ENCODE measurements around the gene TNS4. TPM values are rescaled to one million over a fixed set of nuclear protein-coding genes. Genes with fewer than 3 reads are reported as not detected.

The TNS4 gene
- polyA plus RNA-seq, 1 experiment = 0.07 TPM

GRCh38 chr17:40538936-40539705 is 37.7 kb upstream of the TNS4 start:
- no peak for DNase-seq (ENCODE audit: low read depth, low spot score)
- no peak overlapping the region for H3K4me3 ChIP-seq (ENCODE audit: low read depth, low read length)
- H3K27me3 ChIP-seq (ENCODE audit: control insufficient read depth, insufficient read depth, low read length) = no peaks in the 10 kb centered on the region
- ChIA-PET CTCF (interaction anchor here (0.6 to 13.7 kb wide), 7 partner anchors 20 to 265 kb away, joined by 3 to 174 read pairs (median 3); no protein-coding TSS in a partner anchor), POLR2A (interaction anchor here (7.5 kb wide), 1 partner anchor 11 kb away, joined by 64 read pairs; no protein-coding TSS in a partner anchor)
- H3K9me3 ChIP-seq (ENCODE audit: control insufficient read depth, insufficient read depth, low read length) = no peaks in the 10 kb centered on the region
- no peak for TF ChIP-seq CTCF (IDR thresholded peaks at IDR 0.05; ENCODE audit: low read depth, low read length)
- H3K27ac ChIP-seq (ENCODE audit: low read depth, low read length) = peak overlapping the region; percentile 39

GRCh38 chr17:40538019-40538935 is 36.9 kb upstream of the TNS4 start:
- DNase-seq (ENCODE audit: low read depth, low spot score) = no peak
- Histone ChIP-seq H3K27me3 (ENCODE audit: control insufficient read depth, insufficient read depth, low read length) (no peaks in the 10 kb centered on the region), H3K27ac (ENCODE audit: low read depth, low read length) (peak overlapping the region; percentile 39), H3K9me3 (ENCODE audit: control insufficient read depth, insufficient read depth, low read length) (no peaks in the 10 kb centered on the region), H3K4me3 (ENCODE audit: low read depth, low read length) (no peak overlapping the region)
- POLR2A ChIA-PET = interaction anchor here (0.6 to 7.5 kb wide), 4 partner anchors 11 to 149 kb away, joined by 3 to 64 read pairs (median 5); no protein-coding TSS in a partner anchor
- TF ChIP-seq CTCF (IDR thresholded peaks at IDR 0.05; ENCODE audit: low read depth, low read length) = no peak
- CTCF ChIA-PET = interaction anchor here (0.6 to 13.7 kb wide), 6 partner anchors 21 to 184 kb away, joined by 3 to 174 read pairs (median 4); no protein-coding TSS in a partner anchor

- ChIA-PET POLR2A (interaction anchor here (0.6 to 7.5 kb wide), 4 partner anchors 14 to 72 kb away, joined by 3 to 64 read pairs (median 4); no protein-coding TSS in a partner anchor), CTCF (interaction anchor here (0.7 to 13.7 kb wide), 7 partner anchors 12 to 317 kb away, joined by 3 to 174 read pairs (median 9); no protein-coding TSS in a partner anchor)
- no peaks in the 10 kb centered on the region for H3K9me3 ChIP-seq (ENCODE audit: control insufficient read depth, insufficient read depth, low read length)
- H3K27me3 ChIP-seq (ENCODE audit: control insufficient read depth, insufficient read depth, low read length) = no peaks in the 10 kb centered on the region
- peak overlapping the region; percentile 47 for H3K27ac ChIP-seq (ENCODE audit: low read depth, low read length)
- DNase-seq (ENCODE audit: low read depth, low spot score) = no peak
- TF ChIP-seq CTCF (IDR thresholded peaks at IDR 0.05; ENCODE audit: low read depth, low read length) = no peak
- H3K4me3 ChIP-seq (ENCODE audit: low read depth, low read length) = no peak overlapping the region
These were observed 35.1 kb upstream of the TNS4 start for GRCh38 chr17:40536295-40537171.

GRCh38 chr17:40535924-40536294 is 34.5 kb upstream of the TNS4 start:
- no peak for TF ChIP-seq CTCF (IDR thresholded peaks at IDR 0.05; ENCODE audit: low read depth, low read length)
- ChIA-PET POLR2A (interaction anchor here (0.7 to 7.5 kb wide), 4 partner anchors 15 to 62 kb away, joined by 4 to 133 read pairs (median 34); no protein-coding TSS in a partner anchor), CTCF (interaction anchor here (0.7 to 13.7 kb wide), 8 partner anchors 13 to 316 kb away, joined by 3 to 174 read pairs (median 8); no protein-coding TSS in a partner anchor)
- Histone ChIP-seq H3K27me3 (ENCODE audit: control insufficient read depth, insufficient read depth, low read length) (no peaks in the 10 kb centered on the region), H3K27ac (ENCODE audit: low read depth, low read length) (no peak overlapping the region), H3K9me3 (ENCODE audit: control insufficient read depth, insufficient read depth, low read length) (no peaks in the 10 kb centered on the region), H3K4me3 (ENCODE audit: low read depth, low read length) (no peak overlapping the region)
- DNase-seq (ENCODE audit: low read depth, low spot score) = no peak

All from AG04450 (cell line).